Osteocyte (in vitro differentiated cells): ENCODE measurements around the gene LRRC8C. TPM values are rescaled to one million over a fixed set of nuclear protein-coding genes. Genes with fewer than 3 reads are reported as not detected.

ENCODE experiments used
- DNase-seq: peaks from one replicate; pipeline ENCODE4 v3.0.0; 2021; ENCODE audit warnings: mixed read lengths; ENCODE audit not compliant: unreplicated experiment; ENCODE audit errors: extremely low spot score
- H3K27ac Mint-ChIP-seq: one replicate; pipeline ENCODE4 v1.8.0; 2021; ENCODE audit warnings: mild to moderate bottlenecking, mixed read lengths; ENCODE audit not compliant: unreplicated experiment
- H3K27me3 Mint-ChIP-seq: one replicate; pipeline ENCODE4 v1.8.0; 2021; ENCODE audit warnings: mixed read lengths; ENCODE audit not compliant: unreplicated experiment
- H3K36me3 Mint-ChIP-seq: one replicate; pipeline ENCODE4 v1.8.0; 2021; ENCODE audit warnings: mixed read lengths; ENCODE audit not compliant: unreplicated experiment
- H3K4me1 Mint-ChIP-seq: one replicate; pipeline ENCODE4 v1.8.0; 2021; ENCODE audit warnings: mixed read lengths; ENCODE audit not compliant: unreplicated experiment
- H3K4me3 Mint-ChIP-seq: one replicate; pipeline ENCODE4 v1.8.0; 2021; ENCODE audit warnings: mild to moderate bottlenecking, moderate library complexity, mixed read lengths; ENCODE audit not compliant: unreplicated experiment
- H3K9me3 Mint-ChIP-seq: one replicate; pipeline ENCODE4 v1.8.0; 2021; ENCODE audit warnings: mixed read lengths; ENCODE audit not compliant: unreplicated experiment
- total RNA-seq: library from RNA; stranded (reverse); gene quantifications from 2 replicates; pipeline ENCODE4 v1.2.1, GENCODE V29; 2021
- TF ChIP-seq, protein P1 (sequence below): fragments of 200-600 bp; sonication (generic); IDR thresholded peaks from 2 replicates; pipeline ENCODE4 v1.5.0; 2021; ENCODE audit warnings: antibody characterized with exemption, mild to moderate bottlenecking, moderate library complexity

LRRC8C gene
- total RNA-seq, 1 donor from 2014 or later = 3.5 TPM

DNA sequence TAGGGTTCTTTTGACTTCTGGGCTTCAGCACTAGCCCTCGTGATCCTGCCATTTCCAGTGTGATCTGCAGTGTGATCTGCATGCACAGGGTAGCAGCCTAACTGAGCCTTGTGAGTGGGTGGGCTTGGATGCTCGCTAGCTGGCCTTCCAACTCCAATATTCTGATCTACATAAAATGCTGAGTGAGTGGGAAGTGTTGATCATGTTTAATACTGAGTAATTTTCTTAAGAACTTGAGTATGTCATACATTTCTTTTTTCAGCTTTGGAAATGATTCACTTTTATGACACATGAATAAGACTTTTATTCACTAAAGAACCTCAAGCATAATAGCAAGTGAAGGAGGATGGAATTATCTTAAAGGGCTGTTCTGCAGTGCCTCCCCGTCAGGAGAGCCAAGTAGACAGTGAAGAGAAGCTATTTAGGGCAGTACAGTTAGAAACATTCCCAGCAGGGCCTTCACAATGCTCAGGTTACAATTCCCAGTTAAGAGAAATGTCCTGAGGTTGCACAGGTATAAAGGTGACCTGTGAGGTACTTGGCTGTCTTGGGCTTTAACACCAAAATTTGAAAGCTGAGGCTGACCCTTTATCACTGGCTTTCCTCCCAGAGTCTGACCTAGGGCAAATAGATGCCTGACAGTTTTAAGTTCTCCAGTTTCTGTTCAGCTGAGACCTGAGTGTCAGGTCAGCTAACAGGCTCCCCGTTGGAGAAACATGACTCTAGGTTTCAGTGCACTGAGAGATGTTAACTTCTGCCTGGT lies 29.1 kb upstream of the LRRC8C start:
- H3K4me1 Mint-ChIP-seq = peaks cover 30% of the 10 kb centered on the region
- H3K4me3 Mint-ChIP-seq = no peak overlapping the region
- TF ChIP-seq, protein P1, sequence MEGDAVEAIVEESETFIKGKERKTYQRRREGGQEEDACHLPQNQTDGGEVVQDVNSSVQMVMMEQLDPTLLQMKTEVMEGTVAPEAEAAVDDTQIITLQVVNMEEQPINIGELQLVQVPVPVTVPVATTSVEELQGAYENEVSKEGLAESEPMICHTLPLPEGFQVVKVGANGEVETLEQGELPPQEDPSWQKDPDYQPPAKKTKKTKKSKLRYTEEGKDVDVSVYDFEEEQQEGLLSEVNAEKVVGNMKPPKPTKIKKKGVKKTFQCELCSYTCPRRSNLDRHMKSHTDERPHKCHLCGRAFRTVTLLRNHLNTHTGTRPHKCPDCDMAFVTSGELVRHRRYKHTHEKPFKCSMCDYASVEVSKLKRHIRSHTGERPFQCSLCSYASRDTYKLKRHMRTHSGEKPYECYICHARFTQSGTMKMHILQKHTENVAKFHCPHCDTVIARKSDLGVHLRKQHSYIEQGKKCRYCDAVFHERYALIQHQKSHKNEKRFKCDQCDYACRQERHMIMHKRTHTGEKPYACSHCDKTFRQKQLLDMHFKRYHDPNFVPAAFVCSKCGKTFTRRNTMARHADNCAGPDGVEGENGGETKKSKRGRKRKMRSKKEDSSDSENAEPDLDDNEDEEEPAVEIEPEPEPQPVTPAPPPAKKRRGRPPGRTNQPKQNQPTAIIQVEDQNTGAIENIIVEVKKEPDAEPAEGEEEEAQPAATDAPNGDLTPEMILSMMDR = no peak
- H3K27ac Mint-ChIP-seq = no peak overlapping the region
- H3K27me3 Mint-ChIP-seq = peaks cover 4% of the 10 kb centered on the region
- no peak for DNase-seq
- no peaks in the 10 kb centered on the region for H3K36me3 Mint-ChIP-seq
- no peaks in the 10 kb centered on the region for H3K9me3 Mint-ChIP-seq

DNA sequence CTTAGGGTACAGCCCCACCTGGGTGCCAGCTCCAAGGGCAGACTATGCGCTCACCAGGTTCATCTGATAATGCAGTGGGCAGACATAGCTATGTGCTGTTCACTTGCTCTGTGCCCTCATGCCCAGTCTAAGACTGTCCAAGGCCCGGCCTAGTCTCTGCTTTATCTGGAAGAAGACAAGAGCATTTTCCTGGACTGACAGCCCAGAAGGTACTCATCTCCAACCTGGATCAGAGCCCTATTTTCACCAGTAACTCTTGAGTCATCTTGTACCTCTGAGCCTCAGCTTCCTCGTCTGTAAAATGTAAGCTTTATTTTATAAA lies 28.5 kb upstream of the LRRC8C start:
- peaks cover 4% of the 10 kb centered on the region for H3K27me3 Mint-ChIP-seq
- no peak for DNase-seq
- no peak overlapping the region for H3K4me3 Mint-ChIP-seq
- no peaks in the 10 kb centered on the region for H3K36me3 Mint-ChIP-seq
- TF ChIP-seq, protein P1 = no peak
- no peak overlapping the region for H3K27ac Mint-ChIP-seq
- peaks cover 27% of the 10 kb centered on the region for H3K4me1 Mint-ChIP-seq
- H3K9me3 Mint-ChIP-seq = no peaks in the 10 kb centered on the region

DNA sequence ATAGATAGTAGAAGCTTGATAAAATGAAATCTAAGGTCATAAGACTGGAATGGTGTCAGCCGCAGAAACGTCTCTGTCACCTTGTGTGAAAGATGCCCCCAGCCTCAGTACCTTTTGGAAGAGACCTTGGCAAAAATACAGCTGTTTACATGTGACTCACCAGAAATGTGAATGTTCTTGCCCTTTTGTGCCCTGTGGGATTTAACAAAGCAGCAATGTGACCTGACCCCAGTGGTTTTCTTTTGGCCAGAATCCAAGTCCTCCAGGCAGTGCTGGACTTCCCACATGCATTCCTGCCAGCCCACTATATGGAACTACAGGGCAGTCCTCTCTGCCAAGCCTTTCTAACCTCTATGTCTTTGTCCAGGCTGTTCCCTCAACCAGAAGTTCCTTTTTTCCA lies 27.2 kb upstream of the LRRC8C start:
- Mint-ChIP-seq H3K4me3 (no peak overlapping the region), H3K4me1 (peaks cover 27% of the 10 kb centered on the region), H3K9me3 (no peaks in the 10 kb centered on the region), H3K27ac (no peak overlapping the region), H3K27me3 (peaks cover 4% of the 10 kb centered on the region), H3K36me3 (no peaks in the 10 kb centered on the region)
- DNase-seq = no peak
- TF ChIP-seq, protein P1 = no peak

DNA sequence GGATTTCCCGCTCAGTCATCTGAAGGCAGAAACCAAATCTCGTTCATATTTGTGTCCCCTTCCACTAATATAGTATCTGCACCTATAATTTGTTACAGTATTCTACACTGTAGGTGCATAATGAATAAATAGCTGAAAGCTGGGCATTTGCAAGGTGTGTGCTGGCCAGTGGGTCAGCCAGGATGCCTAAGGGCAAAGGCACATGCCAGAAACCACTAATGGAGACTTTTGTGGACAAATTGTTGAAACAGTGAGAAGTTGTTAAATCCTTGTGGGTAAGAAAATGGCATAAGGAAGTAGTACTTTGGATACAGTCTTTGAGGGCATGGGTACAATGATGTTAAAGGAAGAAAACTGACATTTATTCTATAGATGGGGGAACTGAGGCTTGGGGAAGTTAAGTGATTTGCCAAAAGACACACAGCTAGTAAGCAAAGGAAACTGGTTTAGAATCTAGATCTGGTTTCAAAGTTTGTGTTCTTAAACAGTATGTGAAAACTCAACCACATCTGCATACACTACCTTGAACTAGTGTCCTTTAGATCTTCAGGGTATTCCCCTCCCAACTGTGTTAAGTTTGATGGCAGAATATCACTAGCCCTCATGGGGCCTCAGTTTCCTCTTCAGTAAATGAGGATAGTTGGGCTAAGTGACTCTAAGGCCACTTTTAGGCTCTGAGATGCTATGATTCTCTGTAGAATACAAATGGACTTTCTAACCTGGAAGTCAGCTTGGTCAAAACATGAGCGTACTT lies 26.5 kb upstream of the LRRC8C start:
- Mint-ChIP-seq H3K27me3 (peaks cover 4% of the 10 kb centered on the region), H3K4me1 (peaks cover 27% of the 10 kb centered on the region), H3K27ac (no peak overlapping the region), H3K9me3 (no peaks in the 10 kb centered on the region), H3K36me3 (no peaks in the 10 kb centered on the region), H3K4me3 (no peak overlapping the region)
- no peak for DNase-seq
- TF ChIP-seq, protein P1 = no peak

DNA sequence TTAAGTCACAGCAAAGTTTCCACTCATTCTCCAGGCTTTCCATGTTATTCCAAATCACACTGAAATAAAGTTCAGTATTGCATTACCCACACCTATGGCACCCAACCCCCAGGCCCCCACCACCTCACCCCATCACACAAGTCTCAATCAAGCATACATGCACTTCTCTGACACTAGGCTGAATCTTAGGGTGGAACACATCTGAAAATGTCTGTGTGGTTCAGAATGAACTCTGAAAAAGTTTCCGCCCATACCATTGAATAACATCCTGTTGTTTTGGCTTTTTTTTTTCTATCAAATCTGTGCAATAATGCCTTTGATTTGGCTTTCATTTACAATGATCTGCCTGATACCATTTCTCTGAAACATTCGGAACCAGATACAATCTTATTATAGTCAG lies 25.8 kb upstream of the LRRC8C start:
- no peaks in the 10 kb centered on the region for H3K9me3 Mint-ChIP-seq
- peaks cover 27% of the 10 kb centered on the region for H3K4me1 Mint-ChIP-seq
- H3K4me3 Mint-ChIP-seq = no peak overlapping the region
- TF ChIP-seq, protein P1 = no peak
- H3K27ac Mint-ChIP-seq = no peak overlapping the region
- H3K36me3 Mint-ChIP-seq = no peaks in the 10 kb centered on the region
- no peaks in the 10 kb centered on the region for H3K27me3 Mint-ChIP-seq
- no peak for DNase-seq
